OCI-LY7 (cell line): ENCODE measurements around the gene SLX4IP.

Source experiments
- EZH2phosphoT487 ChIP-seq: fragments of 200-600 bp; sonication (generic); IDR thresholded peaks from 2 replicates; pipeline ENCODE4 v1.6.1; 2018; ENCODE audit warnings: low read depth, borderline replicate concordance, mild to moderate bottlenecking, mixed run types, antibody characterized with exemption, low read length, moderate library complexity, mixed read lengths
- TF ChIP-seq, protein P1 (sequence below): fragments of 200-600 bp; sonication (generic); conservative IDR thresholded peaks from 2 replicates; pipeline ENCODE4 v1.5.1; 2014; ENCODE audit warnings: mild to moderate bottlenecking, antibody characterized with exemption, low read length, moderate library complexity, mixed read lengths

- TF ChIP-seq, protein P1, sequence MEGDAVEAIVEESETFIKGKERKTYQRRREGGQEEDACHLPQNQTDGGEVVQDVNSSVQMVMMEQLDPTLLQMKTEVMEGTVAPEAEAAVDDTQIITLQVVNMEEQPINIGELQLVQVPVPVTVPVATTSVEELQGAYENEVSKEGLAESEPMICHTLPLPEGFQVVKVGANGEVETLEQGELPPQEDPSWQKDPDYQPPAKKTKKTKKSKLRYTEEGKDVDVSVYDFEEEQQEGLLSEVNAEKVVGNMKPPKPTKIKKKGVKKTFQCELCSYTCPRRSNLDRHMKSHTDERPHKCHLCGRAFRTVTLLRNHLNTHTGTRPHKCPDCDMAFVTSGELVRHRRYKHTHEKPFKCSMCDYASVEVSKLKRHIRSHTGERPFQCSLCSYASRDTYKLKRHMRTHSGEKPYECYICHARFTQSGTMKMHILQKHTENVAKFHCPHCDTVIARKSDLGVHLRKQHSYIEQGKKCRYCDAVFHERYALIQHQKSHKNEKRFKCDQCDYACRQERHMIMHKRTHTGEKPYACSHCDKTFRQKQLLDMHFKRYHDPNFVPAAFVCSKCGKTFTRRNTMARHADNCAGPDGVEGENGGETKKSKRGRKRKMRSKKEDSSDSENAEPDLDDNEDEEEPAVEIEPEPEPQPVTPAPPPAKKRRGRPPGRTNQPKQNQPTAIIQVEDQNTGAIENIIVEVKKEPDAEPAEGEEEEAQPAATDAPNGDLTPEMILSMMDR: no peak
- no peak for TF ChIP-seq EZH2phosphoT487
These were observed 209.5 kb downstream of the SLX4IP start for GRCh38 chr20:10644458-10645204.
